ENCODE data around the gene CCDC126.
A peak's percentile ranks its signal among the peaks of the same experiment; 100 is the strongest.
"Not testable (repeated sequence)": the region's sequence is repeated elsewhere in the genome, so short reads cannot be mapped to it uniquely, and the experiment has no call there.

Gene CCDC126, protein sequence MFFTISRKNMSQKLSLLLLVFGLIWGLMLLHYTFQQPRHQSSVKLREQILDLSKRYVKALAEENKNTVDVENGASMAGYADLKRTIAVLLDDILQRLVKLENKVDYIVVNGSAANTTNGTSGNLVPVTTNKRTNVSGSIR

DNA sequence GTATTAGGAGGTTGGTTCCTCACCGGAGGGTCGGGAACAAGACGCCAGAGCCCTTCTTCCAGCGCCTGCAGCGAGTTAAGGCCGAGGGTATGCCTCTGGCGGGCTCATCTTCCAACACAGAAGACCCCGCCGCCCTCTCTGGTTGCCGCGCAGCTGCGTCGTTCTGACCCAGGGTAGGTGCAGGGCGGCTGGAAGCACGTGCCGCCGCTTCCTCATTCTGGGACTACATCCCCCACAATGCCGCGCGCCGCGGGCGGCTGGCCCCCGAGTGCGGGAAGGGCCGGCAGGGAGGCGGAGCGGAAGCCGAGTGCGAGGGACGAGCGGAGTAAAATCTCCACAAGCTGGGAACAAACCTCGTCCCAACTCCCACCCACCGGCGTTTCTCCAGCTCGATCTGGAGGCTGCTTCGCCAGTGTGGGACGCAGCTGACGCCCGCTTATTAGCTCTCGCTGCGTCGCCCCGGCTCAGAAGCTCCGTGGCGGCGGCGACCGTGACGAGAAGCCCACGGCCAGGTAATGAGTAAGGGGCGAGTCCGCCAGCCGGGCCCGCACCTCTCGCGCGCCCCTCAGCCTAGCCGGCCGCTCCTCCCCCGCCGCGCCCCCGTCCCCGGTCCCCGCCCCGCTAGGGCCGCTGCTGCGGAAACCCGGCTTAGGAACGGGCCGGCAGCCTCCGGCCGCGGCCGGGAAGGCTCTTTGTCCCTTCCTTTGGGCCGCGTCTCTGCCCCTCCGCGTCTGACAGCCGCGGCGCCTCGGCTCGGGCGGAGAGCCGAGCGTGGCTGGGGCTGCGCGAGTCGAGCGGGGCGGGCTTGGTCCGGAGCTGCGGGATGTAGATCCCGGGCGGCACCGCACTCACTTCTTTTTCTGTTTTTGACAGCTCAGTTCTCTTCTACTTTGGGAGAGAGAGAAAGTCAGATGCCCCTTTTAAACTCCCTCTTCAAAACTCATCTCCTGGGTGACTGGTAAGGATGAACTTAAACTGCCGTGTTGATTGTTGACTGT is at the start of gene CCDC126:
Gene CCDC126 (plus strand): TSS at position 289 of the 998 bp plus-strand sequence. CDS start 13,934 bp downstream, outside the sequence.
- DNase-seq = peak; percentile 89 to 99 (median 94)
- intact Hi-C loops (cut with DNase I) = loop anchor here (2.0 kb wide), 2 partner anchors 65 to 83 kb away; partner anchors contain the start of gene FAM221A

DNA sequence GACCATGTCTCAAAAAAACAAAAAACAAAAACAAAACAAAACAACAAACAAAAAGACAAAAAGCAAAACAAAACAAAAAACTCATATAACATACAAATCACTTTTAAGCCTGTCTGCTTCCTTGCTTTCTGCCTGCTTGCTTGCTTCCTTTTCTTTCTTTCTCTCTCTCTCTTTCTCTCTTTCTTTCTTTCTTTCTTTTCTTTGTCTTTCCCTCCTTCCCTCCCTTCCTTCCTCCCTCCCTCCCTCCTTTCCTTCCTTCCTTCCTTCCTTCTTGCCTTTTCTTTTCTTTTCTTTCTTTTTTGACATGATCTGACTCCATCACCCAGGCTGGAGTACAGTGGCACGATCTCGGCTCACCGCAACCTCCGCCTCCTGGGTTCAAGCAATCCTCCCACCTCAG is 49.5 kb upstream of the CCDC126 start:
- intact Hi-C loops (cut with DNase I) = loop anchor here (1.0 kb wide), 1 partner anchor 165 kb away; no protein-coding TSS in a partner anchor
- no peak for DNase-seq

DNA sequence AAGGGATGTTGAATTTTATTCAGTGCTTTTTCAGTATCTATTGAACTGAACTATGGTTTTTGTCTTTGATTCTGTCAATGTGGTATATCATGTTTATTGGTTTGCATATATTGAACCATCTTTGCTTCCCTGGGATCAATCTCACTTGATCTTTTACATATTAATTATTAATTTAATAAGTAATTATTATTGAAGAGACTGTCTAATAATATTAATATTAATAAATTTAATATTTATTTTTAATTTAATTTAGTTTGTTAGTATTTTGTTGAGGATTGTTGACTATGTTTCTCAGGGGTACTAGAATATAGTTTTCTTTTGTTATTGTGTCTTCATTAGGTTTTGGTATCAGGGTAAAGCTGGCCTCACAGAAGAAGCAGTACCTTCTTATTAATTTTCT is 38.9 kb upstream of the CCDC126 start:
- intact Hi-C loops (cut with DNase I) = no loop called here
- DNase-seq = no peak

DNA sequence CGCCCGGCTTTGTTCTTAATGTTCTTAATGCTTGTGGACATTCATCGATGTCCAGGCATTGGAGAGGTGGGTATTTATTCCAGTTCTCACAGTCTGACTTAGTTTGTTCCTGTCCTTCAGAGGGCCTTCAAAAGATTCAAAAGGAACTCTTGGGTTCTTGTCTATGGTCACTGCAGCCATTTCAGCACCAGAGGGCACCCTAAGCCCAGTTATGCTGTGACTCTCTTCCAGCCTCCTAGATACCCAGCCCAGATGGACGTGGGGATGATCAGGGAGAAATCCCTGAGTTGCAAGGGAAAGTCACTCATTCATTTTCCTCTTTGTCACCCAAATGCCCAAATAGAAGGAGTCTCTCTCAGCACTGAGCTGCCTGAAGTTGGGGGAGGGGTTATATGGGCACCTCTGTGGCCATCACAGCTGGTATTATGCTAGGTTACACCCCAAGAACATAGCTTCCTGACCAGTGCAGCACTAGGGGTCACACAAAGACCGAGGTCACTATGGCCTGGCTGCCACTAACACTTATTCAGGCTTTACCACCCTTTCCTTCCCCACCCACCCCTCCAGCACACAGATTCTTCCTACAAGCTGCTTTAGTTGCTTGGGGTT is 26.5 kb upstream of the CCDC126 start:
- intact Hi-C loops (cut with DNase I) = loop anchor here (1.0 kb wide), 1 partner anchor 142 kb away; no protein-coding TSS in a partner anchor
- DNase-seq = peak; percentile 21 to 96 (median 73)

DNA sequence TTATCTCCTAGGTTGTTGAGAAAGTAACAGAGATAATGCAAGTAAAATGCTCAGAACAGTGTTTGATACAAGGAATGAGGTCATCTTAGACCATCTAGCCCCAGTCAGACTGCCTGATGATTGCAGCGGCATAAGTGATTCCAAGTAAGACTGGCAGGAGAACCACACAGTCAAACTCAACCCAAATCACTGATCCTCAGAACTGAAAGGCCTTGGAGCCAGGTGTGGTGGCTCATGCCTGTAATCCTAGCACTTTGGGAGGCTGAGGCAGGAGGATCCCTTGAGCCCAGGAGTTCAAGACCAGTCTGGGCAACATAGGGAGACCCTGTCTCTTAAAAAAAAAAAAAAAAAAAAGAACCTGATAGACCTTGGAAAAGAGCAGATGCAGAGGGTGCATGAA is 15.2 kb upstream of the CCDC126 start:
- intact Hi-C loops (cut with DNase I); DNase-seq: not testable (repeated sequence)

DNA sequence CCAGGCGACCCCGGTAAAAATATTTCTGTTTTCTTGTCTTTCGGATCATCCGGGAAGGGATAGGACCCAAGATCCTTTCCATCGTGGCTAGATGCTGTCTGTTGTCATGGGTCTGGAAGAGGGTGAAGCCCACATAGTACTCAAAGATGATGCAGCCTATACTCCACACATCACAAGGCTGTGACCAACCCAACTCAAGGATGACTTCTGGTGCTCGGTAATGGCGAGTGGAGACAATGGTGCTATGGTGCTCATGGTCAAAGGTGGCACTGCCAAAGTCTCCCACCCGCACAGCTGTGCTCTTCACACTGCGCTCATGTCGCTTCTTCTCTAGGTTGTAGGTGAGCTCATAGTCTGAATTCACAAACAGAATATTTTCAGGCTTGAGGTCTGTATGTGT is 11.9 kb upstream of the CCDC126 start:
- DNase-seq; intact Hi-C loops (cut with DNase I): not testable (repeated sequence)

DNA sequence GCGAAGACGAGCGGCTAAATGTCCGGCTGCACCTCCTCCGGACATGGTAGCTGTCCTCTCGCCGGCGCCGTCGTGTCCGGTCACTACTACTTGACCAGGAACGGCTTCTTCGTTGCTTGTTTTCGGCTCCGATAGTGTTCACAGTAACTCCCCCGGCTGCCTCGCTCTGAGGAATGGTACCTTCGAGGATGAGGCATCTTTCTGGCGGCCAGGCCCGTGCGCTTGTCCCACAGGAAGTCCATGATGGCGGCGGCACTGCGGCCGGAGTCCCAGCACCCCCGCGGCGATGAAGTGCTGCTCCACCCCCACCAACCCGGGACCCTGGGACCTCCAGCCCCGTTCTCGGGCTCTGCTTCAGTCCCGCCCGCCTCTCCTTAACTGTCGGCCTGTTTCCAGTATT is 11.0 kb upstream of the CCDC126 start:
- intact Hi-C loops (cut with DNase I) = no loop called here
- no peak for DNase-seq

DNA sequence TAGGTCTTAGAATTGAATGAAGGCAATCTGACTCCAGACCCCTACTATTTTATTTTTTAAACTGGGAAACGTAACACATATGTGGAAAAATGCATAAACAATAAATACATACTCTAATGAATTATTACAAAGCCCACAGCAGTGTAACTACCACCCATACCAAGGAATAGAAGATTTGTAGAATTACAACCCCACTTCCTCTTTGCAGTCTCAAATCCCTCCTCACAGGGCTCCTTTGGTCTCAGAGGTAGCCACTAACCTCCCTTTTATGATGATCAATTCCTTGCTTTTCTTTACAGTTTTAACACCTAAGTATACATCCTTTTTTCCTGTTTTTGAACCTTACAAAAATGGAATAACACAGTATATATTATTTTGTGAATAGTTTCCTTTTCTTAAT is 6.7 kb upstream of the CCDC126 start:
- intact Hi-C loops (cut with DNase I) = no loop called here

DNA sequence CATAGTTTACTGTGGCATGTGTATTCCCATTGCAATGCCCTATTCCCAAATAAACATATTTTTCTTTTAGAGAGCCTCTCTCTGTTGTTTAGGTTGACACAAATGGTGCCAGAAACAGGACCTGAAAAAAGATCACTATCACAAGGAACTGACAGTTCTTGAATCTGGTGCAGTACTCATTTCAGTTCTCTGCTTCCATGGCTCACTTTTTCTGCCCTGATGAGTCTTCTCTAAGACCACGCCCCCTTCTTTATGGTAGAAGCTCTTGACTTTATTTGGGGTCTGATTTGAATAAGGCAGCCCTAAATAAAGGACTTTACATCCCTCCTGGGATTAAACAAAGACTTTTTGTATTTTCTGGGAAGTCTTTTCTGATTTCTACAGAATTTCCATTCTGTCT is 3.5 kb upstream of the CCDC126 start:
- intact Hi-C loops (cut with DNase I) = no loop called here
- DNase-seq = no peak

More for the DNA sequence above, 6.7 kb upstream of the CCDC126 start:
- no peak for DNase-seq

DNA sequence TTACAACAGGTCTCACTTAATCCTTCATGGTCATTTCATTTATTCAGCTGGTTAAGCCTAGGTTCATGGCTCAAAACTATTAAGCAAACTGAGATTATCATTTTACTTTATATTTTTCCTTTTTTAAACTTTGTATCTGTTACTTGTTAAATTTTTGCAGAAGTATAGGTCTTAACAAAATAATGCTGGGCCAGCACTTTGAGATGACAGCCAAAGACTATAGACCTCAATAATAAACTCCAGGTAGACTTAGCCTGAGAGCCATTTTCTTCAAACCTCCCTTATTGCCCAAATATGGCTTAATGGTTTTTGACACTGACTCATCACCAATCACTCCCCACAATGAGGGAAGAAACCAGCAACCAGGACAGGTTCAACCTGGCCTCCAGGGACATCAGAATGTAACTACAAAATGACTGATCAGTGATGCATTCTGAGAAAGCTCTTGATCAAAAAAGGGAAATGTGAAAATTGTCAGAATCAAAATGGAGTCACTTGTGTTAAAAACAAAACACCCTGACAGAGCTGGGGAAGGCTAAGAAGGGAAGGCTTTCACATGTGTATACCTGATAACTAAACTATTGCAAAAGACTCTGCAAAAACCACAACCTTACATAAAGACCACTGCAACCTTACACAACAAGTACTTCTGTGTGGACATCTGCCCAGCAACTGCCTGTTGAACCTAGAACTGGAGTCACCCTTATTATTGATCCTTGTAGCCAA is 2.1 kb upstream of the CCDC126 start:
- intact Hi-C loops (cut with DNase I) = no loop called here
- DNase-seq = no peak

DNA sequence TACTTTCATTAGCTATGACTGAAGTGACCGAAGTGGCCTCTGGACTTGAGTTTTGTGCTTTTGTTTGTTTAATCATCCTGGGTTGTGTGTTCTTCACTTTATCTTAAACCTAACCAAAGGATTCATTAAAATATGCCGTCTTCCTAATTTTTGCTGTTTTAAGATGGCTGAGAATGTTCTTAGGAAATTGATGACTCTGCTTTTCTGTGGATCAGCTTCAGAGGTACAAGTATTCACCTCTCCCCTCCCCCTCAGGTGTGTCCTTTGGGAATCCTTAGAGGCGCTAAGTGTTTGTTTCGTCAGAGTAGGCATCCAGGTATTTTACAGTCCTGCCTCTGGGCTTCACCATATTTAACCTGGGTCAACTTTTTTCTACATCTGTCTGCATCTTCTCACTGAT is 1.1 kb downstream of the CCDC126 start:
- intact Hi-C loops (cut with DNase I) = no loop called here

DNA sequence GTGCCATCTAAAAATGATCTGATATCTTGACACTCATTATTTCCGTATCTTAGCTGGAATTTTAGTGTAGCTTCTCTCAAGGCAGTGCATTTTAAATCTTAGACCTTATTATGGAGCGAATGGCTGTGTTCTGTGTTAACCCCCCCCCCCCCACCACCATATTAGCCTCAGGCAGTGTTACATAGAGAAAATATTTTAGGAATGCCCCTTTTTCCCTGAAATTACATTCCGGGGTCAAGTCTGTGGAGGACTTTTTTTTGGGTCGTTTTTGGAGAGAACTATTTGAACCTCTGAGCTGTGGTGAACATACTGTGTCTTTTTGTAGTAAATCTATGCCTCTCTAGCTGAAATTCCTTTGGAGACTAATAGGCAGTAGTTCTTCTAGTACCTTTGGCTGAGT is 3.1 kb downstream of the CCDC126 start:
- DNase-seq = no peak
- intact Hi-C loops (cut with DNase I) = no loop called here

More for the DNA sequence above, 1.1 kb downstream of the CCDC126 start:
- DNase-seq = no peak

DNA sequence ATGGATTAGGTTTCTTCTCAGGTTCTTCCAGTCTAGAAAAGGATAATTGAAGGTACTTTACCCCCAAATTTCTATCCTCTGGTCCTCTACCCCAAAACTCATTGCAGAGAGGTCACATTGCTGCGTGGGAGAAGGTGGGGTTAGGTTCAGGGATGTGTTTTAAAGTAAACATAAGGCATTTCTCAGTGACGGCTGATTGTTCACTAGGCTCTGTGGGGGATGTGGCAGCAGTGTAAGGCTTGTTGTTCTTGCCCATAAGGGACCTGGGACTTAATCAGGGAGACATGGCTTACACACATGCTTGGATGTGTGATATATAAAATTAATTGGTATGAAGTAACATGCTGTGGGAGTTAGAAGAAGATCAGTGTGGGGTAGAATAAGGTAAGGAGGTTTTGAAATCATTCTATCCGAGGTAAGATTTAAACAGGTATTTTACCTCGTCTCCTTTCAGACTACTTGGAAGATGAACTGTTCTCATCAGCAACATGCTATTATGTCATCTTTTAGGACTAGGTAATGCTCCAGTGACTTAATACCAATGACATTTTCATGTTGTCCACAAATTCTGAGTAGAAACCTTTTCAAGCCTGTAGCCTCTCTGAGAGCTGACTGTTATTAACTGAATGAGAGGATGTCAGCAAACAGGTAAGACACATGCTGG is 6.6 kb downstream of the CCDC126 start:
- DNase-seq = no peak
- intact Hi-C loops (cut with DNase I) = no loop called here

DNA sequence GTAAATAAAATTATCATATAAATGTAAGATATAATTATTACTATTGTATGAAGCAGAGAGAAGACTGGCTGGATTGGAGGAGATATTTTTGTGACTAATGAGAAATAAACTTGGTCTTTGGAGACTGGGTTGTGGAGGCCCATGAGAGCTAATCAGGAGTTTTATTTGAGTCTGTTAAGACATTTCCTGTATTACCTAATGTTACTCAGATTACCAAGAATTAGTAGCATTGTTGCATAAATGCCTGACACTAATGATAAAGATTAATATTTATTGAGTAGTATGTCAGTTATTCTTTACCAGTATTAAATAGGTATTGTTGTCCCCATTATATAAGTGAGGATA is 7.1 kb downstream of the CCDC126 start:
- intact Hi-C loops (cut with DNase I) = no loop called here
- no peak for DNase-seq

DNA sequence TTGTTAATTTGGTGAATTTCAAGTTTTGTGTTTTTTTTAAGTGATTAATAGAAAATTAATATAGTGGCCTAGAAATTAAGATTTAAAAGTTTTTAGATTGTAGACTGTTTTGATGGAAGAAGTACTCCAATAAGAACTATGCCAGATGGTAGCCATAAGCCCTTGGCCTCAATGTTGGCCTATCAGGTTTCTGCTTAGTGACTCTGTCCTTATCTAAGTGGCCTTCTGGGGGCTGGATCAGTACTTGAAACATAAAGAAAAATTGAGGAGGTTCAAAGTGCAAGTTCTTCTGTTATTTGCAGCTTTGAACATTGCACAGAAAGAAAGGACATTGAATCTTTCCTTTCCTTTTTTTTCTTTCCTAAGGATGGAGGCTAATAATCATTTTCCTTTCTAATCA is 9.9 kb downstream of the CCDC126 start:
- no peak for DNase-seq
- intact Hi-C loops (cut with DNase I) = no loop called here

DNA sequence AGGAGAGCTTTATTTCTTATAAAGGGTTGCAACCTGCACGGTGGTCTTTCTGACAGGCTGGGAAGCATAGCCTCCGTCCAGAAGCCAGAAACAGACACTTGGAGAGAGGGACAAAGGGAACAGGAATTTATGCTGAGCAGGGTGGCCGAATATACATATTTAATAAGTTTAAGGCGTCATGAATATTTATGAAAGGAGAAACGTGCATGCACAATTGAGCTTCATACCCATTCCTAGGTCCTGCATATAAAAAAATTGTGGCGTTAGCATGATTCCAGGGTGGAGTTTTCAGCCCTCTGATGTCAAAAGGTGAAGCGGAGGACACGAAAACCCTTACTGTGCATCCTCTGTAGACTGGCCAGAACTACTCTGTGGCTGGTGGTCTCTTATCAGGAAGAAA is 10.7 kb downstream of the CCDC126 start:
- DNase-seq = no peak
- intact Hi-C loops (cut with DNase I) = no loop called here

DNA sequence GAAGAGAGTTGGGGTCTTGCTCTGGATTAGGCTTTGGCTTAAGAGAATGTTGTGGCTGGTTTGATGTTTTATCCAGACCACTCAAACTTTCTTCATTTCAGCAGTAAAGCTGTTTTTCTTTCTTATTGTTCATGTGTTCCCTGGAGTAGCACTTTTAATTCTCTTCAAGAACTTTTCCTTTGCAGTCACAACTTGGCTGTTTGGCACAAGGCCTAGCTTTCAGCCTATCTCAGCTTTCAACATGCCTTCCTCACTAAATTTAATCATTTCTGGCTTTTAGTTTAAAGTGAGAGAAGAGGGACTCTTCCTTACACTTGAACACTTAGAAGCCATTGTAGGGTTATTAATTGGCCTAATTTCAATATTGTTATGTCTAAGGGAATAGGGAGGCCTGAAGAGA is 18.1 kb downstream of the CCDC126 start:
- no peak for DNase-seq
- intact Hi-C loops (cut with DNase I) = no loop called here

DNA sequence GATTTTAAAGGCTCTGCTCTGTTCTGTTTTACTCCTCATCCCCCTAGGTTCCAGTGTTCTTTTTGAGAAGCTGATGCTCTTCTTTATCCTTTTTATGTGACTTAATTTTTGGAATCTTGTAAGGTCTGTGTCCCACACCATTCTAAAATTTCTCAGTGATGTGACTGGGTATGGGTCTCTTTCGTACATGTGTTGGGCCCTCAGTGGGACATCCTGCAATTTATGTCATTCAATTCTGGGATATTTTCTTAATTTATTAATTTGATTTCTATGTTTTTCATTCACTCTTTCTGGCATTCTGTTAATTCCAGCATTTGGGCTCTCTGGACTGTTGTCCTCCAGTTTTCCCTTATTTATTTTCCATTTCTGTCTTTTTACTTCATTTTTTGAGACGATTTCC is 19.4 kb downstream of the CCDC126 start:
- intact Hi-C loops (cut with DNase I) = no loop called here

DNA sequence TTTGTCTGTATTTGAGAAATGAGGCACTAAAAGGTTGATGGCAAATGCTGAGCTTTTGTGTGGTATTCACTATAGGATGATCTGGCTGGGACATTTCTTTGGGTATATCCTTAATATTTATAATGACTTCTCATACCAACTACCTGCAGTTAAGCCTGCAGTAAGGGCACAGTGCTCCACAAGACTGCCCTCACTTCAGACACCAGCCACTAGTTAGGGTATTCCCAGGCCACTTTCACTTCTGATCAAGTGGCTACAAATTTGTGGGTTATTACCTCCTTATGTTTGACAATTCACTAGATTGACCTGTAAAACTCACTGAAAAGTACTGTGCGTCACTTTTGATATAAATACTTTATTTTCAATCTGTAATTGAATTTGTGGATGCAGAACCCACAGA is 20.3 kb downstream of the CCDC126 start:
- DNase-seq = no peak
- intact Hi-C loops (cut with DNase I) = no loop called here

More for the DNA sequence above, 19.4 kb downstream of the CCDC126 start:
- no peak for DNase-seq

DNA sequence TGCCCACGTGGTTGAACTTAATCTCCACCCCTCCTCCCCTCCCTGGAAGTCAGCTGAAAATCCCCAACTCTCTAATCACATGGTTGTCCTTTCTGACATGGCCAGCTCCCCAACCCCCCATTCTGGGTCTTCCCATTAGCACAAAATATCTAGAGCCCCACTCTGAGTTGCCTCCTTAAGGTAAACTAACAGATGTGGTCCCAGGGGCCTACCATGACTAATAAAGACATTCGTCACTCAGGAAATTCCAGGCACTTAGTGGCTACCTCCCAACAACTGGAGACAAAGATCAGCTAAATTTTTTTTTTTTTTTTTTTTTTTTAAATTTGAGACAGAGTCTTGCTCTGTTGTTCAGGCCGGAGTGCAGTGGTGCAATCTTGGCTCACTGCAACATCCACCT is 21.1 kb downstream of the CCDC126 start:
- no peak for DNase-seq
- intact Hi-C loops (cut with DNase I) = no loop called here

Data from posterior cingulate gyrus (tissue), 11 donors.